HG02678 (cell line): ENCODE data around the gene MIGA2.

Experiments used
- ATAC-seq: cut with Tn5 transposase; IDR thresholded peaks from one replicate; pipeline ENCODE4 v1.9.1; 2021; ENCODE audit warnings: mild to moderate bottlenecking, moderate library complexity; ENCODE audit not compliant: unreplicated experiment

Gene MIGA2

GRCh38 chr9:129113645-129114304 is 77.3 kb downstream of the MIGA2 start:
- no peak for ATAC-seq

GRCh38 chr9:129118799-129119198 is 82.4 kb downstream of the MIGA2 start:
- ATAC-seq, result no peak

GRCh38 chr9:129121483-129121882 is 85.1 kb downstream of the MIGA2 start:
- no peak for ATAC-seq
